D721Med (cell line): ENCODE measurements around the gene ANKS4B.
"Not testable (repeated sequence)": the region's sequence is repeated elsewhere in the genome, so short reads cannot be mapped to it uniquely, and the experiment has no call there.

Experiments used
- DNase-seq: peaks from one replicate; pipeline ENCODE4 v3.0.0; 2011; ENCODE audit warnings: low spot score; ENCODE audit not compliant: insufficient read length
- FAIRE-seq: peaks from 2 replicates; lab custom pipeline; 2011; peaks lifted over from hg19 to GRCh38; lab: Jason Lieb, UNC
- TF ChIP-seq, protein P1 (sequence below): IDR thresholded peaks from 2 replicates; pipeline ENCODE4 v1.5.1; 2012; ENCODE audit warnings: mild to moderate bottlenecking, control low read depth; ENCODE audit not compliant: insufficient read depth; ENCODE audit errors: missing control alignments

Gene ANKS4B

DNA sequence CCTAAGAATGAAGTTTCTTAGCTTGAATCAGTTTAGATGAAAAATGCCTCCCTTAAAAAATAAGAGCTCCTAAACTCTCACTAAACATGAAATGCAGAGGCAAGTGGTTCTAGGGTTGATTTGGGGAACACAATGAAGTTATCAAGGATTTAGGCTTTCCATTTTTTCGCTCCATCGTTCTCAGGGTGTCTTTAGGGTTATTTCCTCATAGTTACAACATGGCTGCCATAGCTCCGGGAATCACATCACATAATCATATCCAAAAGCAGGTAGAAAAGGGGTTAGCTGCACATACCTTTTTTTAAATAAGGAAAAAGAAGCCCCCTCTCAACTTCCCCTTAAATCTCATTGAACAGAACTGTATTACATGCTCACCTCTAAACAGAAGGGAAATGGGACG is 43.5 kb upstream of the ANKS4B start:
- no peak for DNase-seq
- no peak for FAIRE-seq
- TF ChIP-seq, protein P1, sequence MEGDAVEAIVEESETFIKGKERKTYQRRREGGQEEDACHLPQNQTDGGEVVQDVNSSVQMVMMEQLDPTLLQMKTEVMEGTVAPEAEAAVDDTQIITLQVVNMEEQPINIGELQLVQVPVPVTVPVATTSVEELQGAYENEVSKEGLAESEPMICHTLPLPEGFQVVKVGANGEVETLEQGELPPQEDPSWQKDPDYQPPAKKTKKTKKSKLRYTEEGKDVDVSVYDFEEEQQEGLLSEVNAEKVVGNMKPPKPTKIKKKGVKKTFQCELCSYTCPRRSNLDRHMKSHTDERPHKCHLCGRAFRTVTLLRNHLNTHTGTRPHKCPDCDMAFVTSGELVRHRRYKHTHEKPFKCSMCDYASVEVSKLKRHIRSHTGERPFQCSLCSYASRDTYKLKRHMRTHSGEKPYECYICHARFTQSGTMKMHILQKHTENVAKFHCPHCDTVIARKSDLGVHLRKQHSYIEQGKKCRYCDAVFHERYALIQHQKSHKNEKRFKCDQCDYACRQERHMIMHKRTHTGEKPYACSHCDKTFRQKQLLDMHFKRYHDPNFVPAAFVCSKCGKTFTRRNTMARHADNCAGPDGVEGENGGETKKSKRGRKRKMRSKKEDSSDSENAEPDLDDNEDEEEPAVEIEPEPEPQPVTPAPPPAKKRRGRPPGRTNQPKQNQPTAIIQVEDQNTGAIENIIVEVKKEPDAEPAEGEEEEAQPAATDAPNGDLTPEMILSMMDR, result no peak

DNA sequence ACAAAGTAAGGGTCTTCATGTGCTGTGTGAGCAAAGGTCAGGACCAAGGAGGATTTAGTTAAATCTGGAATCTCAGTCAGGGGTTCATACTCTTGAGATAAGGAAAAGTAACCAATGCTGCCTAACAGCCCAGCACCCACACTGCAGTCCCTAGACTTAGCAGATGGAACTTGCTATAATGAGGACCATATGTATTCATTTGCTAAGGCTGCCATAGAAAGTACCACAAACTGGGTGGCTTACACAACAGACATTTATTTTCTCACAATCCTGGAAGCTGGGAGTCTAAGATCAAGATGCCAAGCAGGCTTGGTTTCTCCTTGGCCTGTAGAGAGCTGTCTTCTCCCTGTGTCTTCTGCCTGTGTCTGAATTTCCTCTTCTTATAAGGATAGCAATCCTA is 42.9 kb upstream of the ANKS4B start:
- DNase-seq (no peak), FAIRE-seq (no peak)
- TF ChIP-seq, protein P1, result no peak

DNA sequence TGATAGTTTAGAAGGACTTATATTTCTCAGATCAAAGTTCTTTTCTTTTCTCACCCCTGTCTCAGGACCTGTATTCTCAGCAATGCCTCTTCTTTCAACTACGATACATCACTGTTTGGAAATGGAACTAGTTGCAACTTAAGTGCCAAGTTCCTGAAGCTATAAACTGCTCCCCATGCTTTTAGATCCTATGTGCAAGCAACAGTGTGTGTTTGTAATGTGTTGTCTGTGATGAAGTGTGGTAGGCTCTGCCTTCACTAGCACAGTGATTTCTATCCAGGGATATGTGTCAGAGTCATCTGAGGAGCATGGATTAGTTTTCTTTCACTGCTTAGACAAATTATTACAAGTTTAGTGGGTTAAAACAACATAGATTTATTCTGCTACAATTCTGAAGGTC is 40.5 kb upstream of the ANKS4B start:
- DNase-seq (no peak), FAIRE-seq (no peak)
- TF ChIP-seq, protein P1, result no peak

- TF ChIP-seq, protein P1, result no peak
- FAIRE-seq, result no peak
Observed at GRCh38 chr16:21194771-21195301, 38.7 kb upstream of the ANKS4B start.

GRCh38 chr16:21195330-21195729 is 38.2 kb upstream of the ANKS4B start:
- DNase-seq, FAIRE-seq: not testable (repeated sequence)

More at GRCh38 chr16:21194771-21195301, 38.7 kb upstream of the ANKS4B start:
- DNase-seq, result no peak

DNA sequence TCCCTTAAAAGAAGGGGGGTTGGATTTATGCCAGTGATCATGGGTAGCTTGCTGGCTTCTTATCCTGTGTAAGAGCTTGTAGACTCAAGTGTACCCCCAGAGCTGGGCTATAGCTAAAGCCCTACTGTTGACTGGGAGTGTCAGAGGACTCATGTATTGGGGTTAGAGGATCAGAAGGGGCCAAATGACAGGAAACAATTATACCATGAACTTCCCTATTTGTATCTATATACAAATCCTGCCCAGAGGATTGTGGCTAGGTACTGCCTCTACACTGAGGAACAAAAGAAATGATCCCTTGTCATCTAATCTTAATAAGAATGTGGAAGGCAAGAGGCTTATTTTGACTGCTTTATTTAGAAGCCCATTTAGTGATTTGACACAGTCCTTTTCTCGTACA is 36.4 kb upstream of the ANKS4B start:
- DNase-seq, result no peak
- no peak for FAIRE-seq
- TF ChIP-seq, protein P1, result no peak

GRCh38 chr16:21197621-21198020 is 35.9 kb upstream of the ANKS4B start:
- FAIRE-seq (no peak), DNase-seq (no peak)
- TF ChIP-seq, protein P1, result no peak
